Breast epithelium (tissue), 4 donors: ENCODE measurements around the gene CCN6. TPM values are rescaled to one million over a fixed set of nuclear protein-coding genes. Genes with fewer than 3 reads are reported as not detected.

Experiments
- DNase-seq, 2 donors: peaks; one replicate each; pipeline ENCODE4 v3.0.0-alpha.2; 2019; ENCODE audit warnings: low spot score in 2 of 2
- H3K27ac ChIP-seq, 2 donors: fragments of 200-600 bp; sonication (generic) in 1 of 2; one replicate each; pipeline ENCODE4 v1.5.1; 2016 to 2019; ENCODE audit warnings: mild to moderate bottlenecking in 1 of 2
- H3K27me3 ChIP-seq, 2 donors: fragments of 200-600 bp; sonication (generic) in 1 of 2; one replicate each; pipeline versions ENCODE4 v1.5.1 to v1.6.0; 2017 to 2019; ENCODE audit warnings: control low read depth in 1 of 2, mild to moderate bottlenecking in 1 of 2
- H3K36me3 ChIP-seq: fragments of 200-600 bp; one replicate; pipeline ENCODE4 v1.5.1; 2019
- H3K4me1 ChIP-seq, 2 donors: fragments of 200-600 bp; sonication (generic); one replicate each; pipeline ENCODE4 v1.5.1; 2016 to 2019; ENCODE audit warnings: control low read depth in 1 of 2
- H3K4me3 ChIP-seq, 3 donors: fragments of 200-600 bp; sonication (generic); 1 replicate in 2 of 3; 2 replicates in 1 of 3; pipeline ENCODE4 v1.5.1; 2016 to 2019; ENCODE audit warnings: mild to moderate bottlenecking in 3 of 3, moderate library complexity in 2 of 3
- H3K9me3 ChIP-seq, 2 donors: fragments of 200-600 bp; sonication (generic) in 1 of 2; one replicate each; pipeline ENCODE4 v1.5.1; 2016 to 2019; ENCODE audit warnings: control low read depth in 1 of 2
- CTCF ChIP-seq, 3 donors: fragments of 450-650 bp; IDR thresholded peaks; one replicate each; pipeline ENCODE4 v1.5.1; 2016 to 2017; ENCODE audit warnings: antibody characterized with exemption in 3 of 3, mild to moderate bottlenecking in 3 of 3, moderate library complexity in 3 of 3
- POLR2A ChIP-seq: fragments of 450-650 bp; IDR thresholded peaks from one replicate; pipeline ENCODE4 v1.6.1; 2016; ENCODE audit warnings: antibody characterized with exemption, mild to moderate bottlenecking, moderate library complexity
- POLR2AphosphoS5 ChIP-seq, 3 donors: sonication (generic); formaldehyde crosslinking; IDR thresholded peaks; one replicate each; pipeline ENCODE4 v1.6.1; 2017; ENCODE audit warnings: antibody characterized with exemption in 3 of 3
- intact Hi-C: fragments of 100-400 bp; cut with DNase I; formaldehyde crosslinking; loops from one replicate; pipeline ENCODE4 v1.15.1; 2023; ENCODE audit warnings: low total_unique reads
- total RNA-seq, 3 donors: library from RNA; depleted of rRNA; stranded (reverse); fragments of >200 nt; gene quantifications; one replicate each; pipeline ENCODE4 v1.1.0, GENCODE V29; 2016

Gene CCN6
- total RNA-seq, 3 donors from 2014 or later: not detected

- Histone ChIP-seq H3K36me3 (no peaks in the 10 kb centered on the region), H3K9me3 (no peaks in the 10 kb centered on the region), H3K27ac (no peak overlapping the region), H3K27me3 (no peaks in the 10 kb centered on the region), H3K4me1 (no peaks in the 10 kb centered on the region), H3K4me3 (no peak overlapping the region)
- TF ChIP-seq POLR2AphosphoS5 (IDR thresholded peaks at IDR 0.05) (no peak), POLR2A (no peak), CTCF (IDR thresholded peaks at IDR 0.05) (no peak)
- DNase-seq: no peak
- intact Hi-C loops: no loop called here
Measured at GRCh38 chr6:112106562-112106961, 52.7 kb downstream of the CCN6 start.

- no peak overlapping the region for H3K4me3 ChIP-seq
- no peaks in the 10 kb centered on the region for H3K36me3 ChIP-seq
- intact Hi-C loops: no loop called here
- DNase-seq: no peak
- H3K4me1 ChIP-seq: no peaks in the 10 kb centered on the region
- no peak overlapping the region for H3K27ac ChIP-seq
- no peaks in the 10 kb centered on the region for H3K9me3 ChIP-seq
- no peak for TF ChIP-seq POLR2A
- no peak for TF ChIP-seq POLR2AphosphoS5 (IDR thresholded peaks at IDR 0.05)
- no peak for TF ChIP-seq CTCF (IDR thresholded peaks at IDR 0.05)
- H3K27me3 ChIP-seq: no peaks in the 10 kb centered on the region
Measured at GRCh38 chr6:112109262-112109661, 55.4 kb downstream of the CCN6 start.

- Histone ChIP-seq H3K4me3 (no peak overlapping the region), H3K36me3 (no peaks in the 10 kb centered on the region), H3K9me3 (no peaks in the 10 kb centered on the region), H3K27ac (no peak overlapping the region), H3K4me1 (no peaks in the 10 kb centered on the region), H3K27me3 (no peaks in the 10 kb centered on the region)
- no peak for DNase-seq
- intact Hi-C loops: no loop called here
- TF ChIP-seq CTCF (IDR thresholded peaks at IDR 0.05): no peak
- no peak for TF ChIP-seq POLR2A
Measured at GRCh38 chr6:112113431-112113830, 59.5 kb downstream of the CCN6 start.

- intact Hi-C loops: no loop called here
- H3K9me3 ChIP-seq: no peaks in the 10 kb centered on the region
- H3K4me3 ChIP-seq: no peak overlapping the region
Measured at GRCh38 chr6:112113918-112114317, 60.0 kb downstream of the CCN6 start.

GRCh38 chr6:112114577-112115223 is 60.8 kb downstream of the CCN6 start:
- H3K4me1 ChIP-seq: no peaks in the 10 kb centered on the region
- H3K27me3 ChIP-seq: no peaks in the 10 kb centered on the region
- TF ChIP-seq POLR2A: no peak
- no peaks in the 10 kb centered on the region for H3K36me3 ChIP-seq
- DNase-seq: no peak
- no peaks in the 10 kb centered on the region for H3K9me3 ChIP-seq
- H3K4me3 ChIP-seq: no peak overlapping the region
- no peak overlapping the region for H3K27ac ChIP-seq
- intact Hi-C loops: no loop called here

More at GRCh38 chr6:112113918-112114317, 60.0 kb downstream of the CCN6 start:
- no peaks in the 10 kb centered on the region for H3K4me1 ChIP-seq
- H3K27ac ChIP-seq: no peak overlapping the region
- no peaks in the 10 kb centered on the region for H3K27me3 ChIP-seq
- no peaks in the 10 kb centered on the region for H3K36me3 ChIP-seq
- DNase-seq: no peak
- TF ChIP-seq CTCF (IDR thresholded peaks at IDR 0.05) (no peak), POLR2AphosphoS5 (IDR thresholded peaks at IDR 0.05) (no peak), POLR2A (no peak)

- no peaks in the 10 kb centered on the region for H3K36me3 ChIP-seq
- TF ChIP-seq CTCF (IDR thresholded peaks at IDR 0.05) (no peak), POLR2AphosphoS5 (IDR thresholded peaks at IDR 0.05) (no peak), POLR2A (no peak)
- no peaks in the 10 kb centered on the region for H3K4me1 ChIP-seq
- no peak for DNase-seq
- intact Hi-C loops: no loop called here
- no peak overlapping the region for H3K4me3 ChIP-seq
- H3K27ac ChIP-seq: no peak overlapping the region
- no peaks in the 10 kb centered on the region for H3K27me3 ChIP-seq
- no peaks in the 10 kb centered on the region for H3K9me3 ChIP-seq
Measured at GRCh38 chr6:112116221-112116620, 62.3 kb downstream of the CCN6 start.
